CD14-positive monocyte (primary cell): ENCODE data around the gene MARVELD1. TPM values are rescaled to one million over a fixed set of nuclear protein-coding genes. Genes with fewer than 3 reads are reported as not detected.

Experiments used
- DNase-seq, 3 donors: peaks; one replicate each; pipeline ENCODE4 v3.0.0-alpha.2; 2011 to 2022
- H2AFZ ChIP-seq: 2 replicates; pipeline ENCODE4 v1.6.0; 2012; ENCODE audit warnings: mild to moderate bottlenecking, low read depth, low read length, inconsistent platforms; ENCODE audit not compliant: insufficient read depth, poor library complexity, severe bottlenecking
- H3K27ac ChIP-seq, 2 donors: 1 replicate in 1 of 2; 2 replicates in 1 of 2; pipeline ENCODE4 v1.5.1; 2012 to 2013; ENCODE audit warnings: low read length in 2 of 2, control low read depth in 1 of 2, inconsistent platforms in 1 of 2, low read depth in 1 of 2, mild to moderate bottlenecking in 1 of 2
- H3K27me3 ChIP-seq, 2 donors: one replicate each; pipeline versions ENCODE4 v1.6.0 to v1.6.1; 2011 to 2013; ENCODE audit warnings: low read length in 2 of 2; ENCODE audit not compliant: control insufficient read depth in 2 of 2, insufficient read depth in 2 of 2
- H3K36me3 ChIP-seq, 2 donors: replicated peaks in 1 of 2; 1 replicate in 1 of 2; 2 replicates in 1 of 2; pipeline versions ENCODE4 v1.5.1 to v1.6.1; 2012 to 2013; ENCODE audit warnings: low read length in 2 of 2, control low read depth in 1 of 2, inconsistent platforms in 1 of 2, mild to moderate bottlenecking in 1 of 2; ENCODE audit not compliant: insufficient read depth in 2 of 2, control insufficient read depth in 1 of 2
- H3K4me1 ChIP-seq, 2 donors: 1 replicate in 1 of 2; 2 replicates in 1 of 2; pipeline versions ENCODE4 v1.5.1 to v1.6.1; 2012 to 2013; ENCODE audit warnings: low read length in 2 of 2, control low read depth in 1 of 2, inconsistent platforms in 1 of 2, mild to moderate bottlenecking in 1 of 2, moderate library complexity in 1 of 2; ENCODE audit not compliant: insufficient read depth in 2 of 2, control insufficient read depth in 1 of 2
- H3K4me2 ChIP-seq: replicated peaks from 2 replicates; pipeline ENCODE3; 2012; ENCODE audit warnings: low read length, moderate library complexity, mild to moderate bottlenecking; ENCODE audit not compliant: poor library complexity, severe bottlenecking; ENCODE audit errors: extremely low read depth
- H3K4me3 ChIP-seq, 3 experiments: fragments of 200-600 bp in 1 of 3; sonication (generic) in 1 of 3; replicated peaks in 1 of 3; 1 replicate in 2 of 3; 2 replicates in 1 of 3; pipeline ENCODE4 v1.5.1; 2011 to 2013; ENCODE audit warnings: low read length in 3 of 3, mild to moderate bottlenecking in 3 of 3, control low read depth in 2 of 3, low read depth in 2 of 3, inconsistent platforms in 1 of 3, moderate library complexity in 1 of 3
- H3K79me2 ChIP-seq: 2 replicates; pipeline ENCODE4 v1.6.0; 2012; ENCODE audit warnings: mild to moderate bottlenecking, control low read depth, inconsistent platforms, low read length, moderate library complexity; ENCODE audit not compliant: insufficient read depth
- H3K9ac ChIP-seq: 2 replicates; pipeline ENCODE4 v1.6.0; 2017; ENCODE audit warnings: low read length, mild to moderate bottlenecking; ENCODE audit not compliant: insufficient read depth, poor library complexity, severe bottlenecking
- H3K9me3 ChIP-seq, 2 donors: replicated peaks in 1 of 2; 1 replicate in 1 of 2; 2 replicates in 1 of 2; pipeline versions ENCODE4 v1.5.1 to v1.6.1; 2012 to 2013; ENCODE audit warnings: low read length in 2 of 2, control low read depth in 1 of 2; ENCODE audit not compliant: control insufficient read depth in 1 of 2, insufficient read depth in 1 of 2
- H4K20me1 ChIP-seq: 2 replicates; pipeline ENCODE4 v1.6.0; 2012; ENCODE audit warnings: mild to moderate bottlenecking, low read length, control low read depth, moderate library complexity; ENCODE audit not compliant: insufficient read depth
- H3K27ac Mint-ChIP-seq, 7 donors: one replicate each; pipeline ENCODE4 v1.8.0; 2020; ENCODE audit warnings: mild to moderate bottlenecking in 7 of 7, mixed read lengths in 7 of 7, moderate library complexity in 6 of 7, inconsistent platforms in 2 of 7
- H3K27me3 Mint-ChIP-seq, 3 donors: one replicate each; pipeline ENCODE4 v1.8.0; 2021 to 2022; ENCODE audit warnings: low read depth in 3 of 3, mild to moderate bottlenecking in 3 of 3, mixed read lengths in 3 of 3, moderate library complexity in 3 of 3, inconsistent platforms in 1 of 3
- H3K36me3 Mint-ChIP-seq, 2 donors: one replicate each; pipeline ENCODE4 v1.8.0; 2020; ENCODE audit warnings: mixed read lengths in 2 of 2, inconsistent platforms in 1 of 2, mild to moderate bottlenecking in 1 of 2
- H3K4me1 Mint-ChIP-seq: one replicate; pipeline ENCODE4 v1.8.0; 2020; ENCODE audit warnings: mild to moderate bottlenecking, mixed read lengths
- H3K4me3 Mint-ChIP-seq, 2 donors: one replicate each; pipeline ENCODE4 v1.8.0; 2020; ENCODE audit warnings: mild to moderate bottlenecking in 2 of 2, mixed read lengths in 2 of 2, moderate library complexity in 1 of 2
- H3K9me3 Mint-ChIP-seq, 7 donors: one replicate each; pipeline ENCODE4 v1.8.0; 2020 to 2022; ENCODE audit warnings: mixed read lengths in 7 of 7, mild to moderate bottlenecking in 6 of 7, moderate library complexity in 6 of 7, inconsistent platforms in 2 of 7
- CTCF ChIP-seq: fragments of 200-600 bp; IDR thresholded peaks from one replicate; pipeline ENCODE4 v1.8.0; 2022; ENCODE audit warnings: antibody characterized with exemption, mild to moderate bottlenecking
- WGBS: methylation state at CpG from one replicate; pipeline ENCODE4 v1.1.5; 2013; ENCODE audit warnings: missing lambda C conversion rate; ENCODE audit not compliant: insufficient coverage; 5-methylcytosine and 5-hydroxymethylcytosine counted together
- intact Hi-C, 2 donors: fragments of 100-400 bp; cut with micrococcal nuclease; formaldehyde crosslinking; loops; one replicate each; pipeline versions ENCODE4 v1.15.0 to v1.15.1; 2023
- polyA plus RNA-seq, 3 donors: library from polyadenylated mRNA; depleted of rRNA in 1 of 3; unstranded in 2 of 3; stranded (reverse) in 1 of 3; fragments of 300-500 nt in 2 of 3; fragments of >200 nt in 1 of 3; fragmentation: Illumina TruSeq in 2 of 3; gene quantifications; 1 replicate in 2 of 3; 2 replicates in 1 of 3; pipeline ENCODE4 v1.2.3, GENCODE V29; 2012 to 2021

MARVELD1 gene
- polyA plus RNA-seq, 3 donors: 3.7 to 28.0 (median 9.2) TPM

GRCh38 chr10:97717627-97718026 lies 4.1 kb downstream of the MARVELD1 start:
- no peaks in the 10 kb centered on the region for H3K9me3 ChIP-seq
- H3K4me2 ChIP-seq: no peak overlapping the region
- Mint-ChIP-seq H3K9me3 (peaks cover 0 to 2% (median 0%) of the 10 kb centered on the region in 7 donors), H3K27ac (peak overlapping the region in 4 of 7 donors; percentile 21 to 76 (median 74)), H3K27me3 (peaks cover 0 to 1% (median 0%) of the 10 kb centered on the region in 3 donors), H3K4me1 (peaks cover 51% of the 10 kb centered on the region), H3K4me3 (no peak overlapping the region), H3K36me3 (peaks cover 32% of the 10 kb centered on the region in 2 donors)
- no peak for DNase-seq
- peak overlapping the region; percentile 51 to 68 for H3K27ac ChIP-seq
- H3K27me3 ChIP-seq: no peaks in the 10 kb centered on the region
- intact Hi-C loops: no loop called here
- H4K20me1 ChIP-seq: peaks cover 33% of the 10 kb centered on the region
- no peak overlapping the region for H3K4me3 ChIP-seq
- peaks cover 18% of the 10 kb centered on the region for H3K79me2 ChIP-seq
- TF ChIP-seq CTCF: no peak
- 100% methylated on average over 2 of the region's 7 CpGs for WGBS
- H3K36me3 ChIP-seq: peaks cover 0 to 28% of the 10 kb centered on the region in 2 donors
- no peak overlapping the region for H2AFZ ChIP-seq
- no peak overlapping the region for H3K9ac ChIP-seq
- H3K4me1 ChIP-seq: peaks cover 50 to 60% of the 10 kb centered on the region in 2 donors

GRCh38 chr10:97718178-97718577 lies 4.6 kb downstream of the MARVELD1 start:
- no peak for TF ChIP-seq CTCF
- H3K4me3 ChIP-seq: no peak overlapping the region
- H3K36me3 ChIP-seq: peaks cover 0 to 28% of the 10 kb centered on the region in 2 donors
- H3K27me3 Mint-ChIP-seq: peaks cover 0 to 1% (median 0%) of the 10 kb centered on the region in 3 donors
- H2AFZ ChIP-seq: no peak overlapping the region
- peak overlapping the region in 6 of 7 donors; percentile 15 to 87 (median 74) for H3K27ac Mint-ChIP-seq
- H4K20me1 ChIP-seq: peaks cover 33% of the 10 kb centered on the region
- 29% methylated on average over 1 of the region's 6 CpGs for WGBS
- no peaks in the 10 kb centered on the region for H3K27me3 ChIP-seq
- no peaks in the 10 kb centered on the region for H3K9me3 ChIP-seq
- H3K4me3 Mint-ChIP-seq: no peak overlapping the region
- peak overlapping the region; percentile 22 for H3K4me2 ChIP-seq
- peaks cover 18% of the 10 kb centered on the region for H3K79me2 ChIP-seq
- H3K27ac ChIP-seq: peak overlapping the region; percentile 51 to 68
- H3K9ac ChIP-seq: no peak overlapping the region
- H3K4me1 ChIP-seq: peaks cover 45 to 55% of the 10 kb centered on the region in 2 donors
- peaks cover 46% of the 10 kb centered on the region for H3K4me1 Mint-ChIP-seq
- H3K36me3 Mint-ChIP-seq: peaks cover 29 to 32% of the 10 kb centered on the region in 2 donors
- H3K9me3 Mint-ChIP-seq: peaks cover 0 to 1% (median 0%) of the 10 kb centered on the region in 7 donors
- intact Hi-C loops: no loop called here
- DNase-seq: peak in 2 of 3 donors; percentile 33 to 41
